Prostate gland (tissue), 2 donors: Measurements from ENCODE around the gene FOS.

ENCODE experiments used
- CTCF ChIP-seq, 4 experiments: fragments of 200-600 bp in 2 of 4; fragments of 450-650 bp in 2 of 4; sonication (generic) in 2 of 4; IDR thresholded peaks; 1 replicate in 3 of 4; 2 replicates in 1 of 4; pipeline ENCODE4 v1.5.1; 2016 to 2019; ENCODE audit warnings: antibody characterized with exemption in 4 of 4, mild to moderate bottlenecking in 2 of 4, moderate library complexity in 2 of 4
- POLR2A ChIP-seq: fragments of 450-650 bp; IDR thresholded peaks from one replicate; pipeline ENCODE4 v1.6.1; 2016; ENCODE audit warnings: antibody characterized with exemption, mild to moderate bottlenecking
- POLR2AphosphoS5 ChIP-seq: sonication (generic); formaldehyde crosslinking; IDR thresholded peaks from one replicate; pipeline ENCODE4 v1.6.1; 2017; ENCODE audit warnings: antibody characterized with exemption

- TF ChIP-seq POLR2A (peak; percentile 98), CTCF (IDR thresholded peaks at IDR 0.05) (peak in 2 of 4 experiments; percentile 38 to 50), POLR2AphosphoS5 (peak; percentile 93)
Observed at GRCh38 chr14:75278422-75279152, at the start of gene FOS.
